DMS79 (cell line): Measurements from ENCODE around the gene TMEM80.
"Not testable (repeated sequence)": the region's sequence is repeated elsewhere in the genome, so short reads cannot be mapped to it uniquely, and the experiment has no call there.

Source experiments
- DNase-seq: peaks from one replicate; lab custom pipeline; 2025; lab: John Stamatoyannopoulos, UW

TMEM80 gene

DNA sequence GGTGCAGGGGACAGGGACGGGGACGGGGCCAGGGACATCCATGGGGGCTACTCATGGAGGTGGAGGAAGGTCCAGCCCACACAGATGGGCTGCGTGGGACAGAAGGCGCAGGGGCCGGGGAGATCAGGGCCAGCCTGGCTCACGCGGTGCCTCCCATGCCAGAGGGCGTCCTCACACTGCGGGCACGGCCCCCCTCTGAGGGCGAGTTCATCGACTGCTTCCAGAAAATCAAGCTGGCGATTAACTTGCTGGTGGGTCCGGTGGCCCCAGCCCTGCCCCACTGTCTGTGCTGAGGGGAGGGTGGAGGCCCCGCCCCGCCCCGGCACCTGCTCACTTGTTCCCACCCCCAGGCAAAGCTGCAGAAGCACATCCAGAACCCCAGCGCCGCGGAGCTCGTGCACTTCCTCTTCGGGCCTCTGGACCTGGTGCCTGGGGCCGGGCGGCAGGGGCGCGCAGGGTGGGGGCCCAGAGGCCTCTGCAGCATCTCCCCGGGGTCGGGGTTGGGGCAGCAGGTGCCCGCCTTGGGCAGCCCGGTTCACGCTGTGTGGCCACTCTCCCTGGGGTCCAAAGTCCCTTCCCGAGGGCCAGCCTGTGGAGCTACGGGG is 26.2 kb downstream of the TMEM80 start:
- no peak for DNase-seq

DNA sequence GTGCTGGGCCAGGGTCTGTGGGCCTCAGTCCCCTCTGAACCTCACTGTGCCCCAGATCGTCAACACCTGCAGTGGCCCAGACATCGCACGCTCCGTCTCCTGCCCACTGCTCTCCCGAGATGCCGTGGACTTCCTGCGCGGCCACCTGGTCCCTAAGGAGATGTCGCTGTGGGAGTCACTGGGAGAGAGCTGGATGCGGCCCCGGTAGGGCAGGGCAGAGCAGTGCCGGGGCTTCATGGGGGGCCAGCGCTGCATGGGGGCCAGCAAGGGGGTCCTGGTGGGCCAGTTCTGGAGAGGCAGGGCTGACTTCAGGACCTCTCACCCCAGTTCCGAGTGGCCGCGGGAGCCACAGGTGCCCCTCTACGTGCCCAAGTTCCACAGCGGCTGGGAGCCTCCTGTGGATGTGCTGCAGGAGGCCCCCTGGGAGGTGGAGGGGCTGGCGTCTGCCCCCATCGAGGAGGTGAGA is 26.8 kb downstream of the TMEM80 start:
- no peak for DNase-seq

DNA sequence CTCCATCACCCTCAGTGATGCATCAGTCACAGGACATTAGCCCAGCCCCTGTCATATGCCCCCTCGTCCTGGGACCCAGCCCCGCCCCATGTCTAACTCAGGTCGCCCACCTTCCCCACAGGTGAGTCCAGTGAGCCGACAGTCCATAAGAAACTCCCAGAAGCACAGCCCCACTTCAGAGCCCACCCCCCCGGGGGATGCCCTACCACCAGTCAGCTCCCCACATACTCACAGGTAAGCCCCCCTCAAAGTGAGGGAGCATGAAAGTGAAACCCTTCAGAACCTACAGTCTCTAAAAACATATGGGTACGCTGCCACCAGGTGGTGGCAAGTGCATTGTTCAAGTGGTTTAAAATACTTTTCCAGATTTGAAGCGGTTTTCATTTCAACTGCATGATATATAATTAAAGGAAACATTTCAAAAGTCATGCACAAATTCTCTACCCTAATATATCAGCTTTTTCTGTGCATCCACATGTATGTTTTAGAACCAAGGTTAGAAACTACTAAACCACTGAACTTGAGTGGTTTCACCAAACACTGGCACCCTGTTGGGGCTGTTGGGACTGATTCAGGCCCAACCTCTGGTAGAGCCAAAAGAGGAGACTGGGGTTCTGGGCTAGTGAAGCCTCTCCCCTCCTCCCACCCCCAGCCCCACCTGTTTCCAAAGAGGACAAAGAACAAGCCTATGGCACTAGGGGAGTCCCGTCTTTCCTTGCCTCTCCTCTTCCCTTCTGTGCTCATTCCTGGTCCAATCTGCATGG is 27.7 kb downstream of the TMEM80 start:
- no peak for DNase-seq

DNA sequence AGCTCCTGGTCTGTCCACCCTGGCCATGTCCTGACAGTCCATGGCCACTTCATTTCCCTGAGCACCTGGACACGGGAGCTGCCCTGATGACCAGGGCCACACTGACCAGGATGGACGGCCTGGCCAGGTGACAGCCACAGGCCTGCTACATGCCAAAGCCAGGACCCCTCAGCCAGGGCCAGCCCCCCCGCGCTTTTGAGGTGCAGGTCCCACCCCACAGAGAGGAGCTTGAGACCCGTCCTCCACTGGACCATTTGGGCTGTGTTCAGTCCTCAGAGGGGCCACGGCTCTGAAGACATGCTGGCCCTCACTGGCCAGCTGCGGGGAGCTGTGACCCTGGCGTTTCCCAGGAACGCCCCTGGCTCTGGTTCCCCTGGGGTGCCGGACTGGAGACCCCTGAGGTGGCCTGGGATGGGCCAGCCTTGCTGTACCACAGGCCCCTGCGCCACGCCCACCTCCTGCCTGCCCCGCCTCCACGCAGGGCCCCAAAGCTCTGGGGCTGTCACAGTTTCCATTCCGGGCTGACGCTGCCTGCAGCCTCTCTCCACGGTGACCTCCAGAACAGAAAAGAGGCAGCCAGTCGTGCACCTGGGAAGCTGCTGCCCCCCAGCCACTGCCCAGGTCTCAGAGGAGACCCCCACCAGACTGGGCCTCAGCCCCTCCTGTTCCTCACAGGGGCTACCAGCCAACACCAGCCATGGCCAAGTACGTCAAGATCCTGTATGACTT is 28.6 kb downstream of the TMEM80 start:
- DNase-seq, result no peak

DNA sequence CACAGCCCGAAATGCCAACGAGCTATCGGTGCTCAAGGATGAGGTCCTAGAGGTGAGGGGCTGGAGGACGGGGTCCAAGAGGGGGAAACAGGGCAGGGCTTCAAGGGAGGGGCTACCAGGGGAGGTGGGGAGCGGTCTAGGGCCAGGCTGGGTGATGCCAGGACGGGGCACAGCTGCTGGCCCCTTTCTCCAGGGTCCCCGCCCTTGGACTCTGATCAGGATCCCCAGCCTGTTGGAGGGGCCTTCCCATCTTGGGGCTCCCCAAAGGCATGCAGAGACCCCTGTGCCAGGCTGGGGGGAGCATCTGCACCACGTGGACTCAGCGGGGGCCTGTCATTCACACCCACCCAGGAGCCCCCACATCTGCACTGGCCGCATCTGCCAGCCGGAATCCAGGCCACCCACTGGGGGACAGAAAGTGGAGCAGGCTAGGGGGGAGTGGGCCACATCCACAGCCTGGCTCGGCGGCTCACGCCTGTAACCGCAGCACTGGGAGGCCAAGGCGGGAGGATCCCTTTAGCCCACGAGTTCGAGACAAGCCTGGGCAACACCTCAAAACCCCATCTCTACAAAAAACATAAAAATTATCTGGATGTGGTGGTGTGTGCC is 29.3 kb downstream of the TMEM80 start:
- DNase-seq, result no peak

DNA sequence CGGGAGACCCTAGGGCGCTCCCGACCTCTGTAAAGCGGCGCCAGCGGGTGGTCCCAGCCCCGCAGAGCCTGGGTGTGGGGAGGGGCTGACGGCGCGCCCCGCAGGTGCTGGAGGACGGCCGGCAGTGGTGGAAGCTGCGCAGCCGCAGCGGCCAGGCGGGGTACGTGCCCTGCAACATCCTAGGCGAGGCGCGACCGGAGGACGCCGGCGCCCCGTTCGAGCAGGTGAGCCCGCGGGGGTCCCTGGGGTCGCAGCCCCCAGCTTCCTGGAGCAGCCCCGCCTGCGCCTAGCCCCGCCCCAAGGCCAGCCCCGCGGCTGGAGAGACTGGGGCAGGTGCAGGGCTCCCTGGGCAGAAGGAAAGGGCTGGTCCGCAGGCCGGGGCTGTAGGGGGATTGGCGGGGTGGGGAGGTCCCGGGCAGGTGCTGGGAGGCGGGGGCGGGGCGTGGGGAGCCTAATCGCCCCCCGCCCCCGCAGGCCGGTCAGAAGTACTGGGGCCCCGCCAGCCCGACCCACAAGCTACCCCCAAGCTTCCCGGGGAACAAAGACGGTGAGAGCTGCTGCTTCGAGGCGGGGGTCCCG is 30.1 kb downstream of the TMEM80 start:
- DNase-seq, result no peak

DNA sequence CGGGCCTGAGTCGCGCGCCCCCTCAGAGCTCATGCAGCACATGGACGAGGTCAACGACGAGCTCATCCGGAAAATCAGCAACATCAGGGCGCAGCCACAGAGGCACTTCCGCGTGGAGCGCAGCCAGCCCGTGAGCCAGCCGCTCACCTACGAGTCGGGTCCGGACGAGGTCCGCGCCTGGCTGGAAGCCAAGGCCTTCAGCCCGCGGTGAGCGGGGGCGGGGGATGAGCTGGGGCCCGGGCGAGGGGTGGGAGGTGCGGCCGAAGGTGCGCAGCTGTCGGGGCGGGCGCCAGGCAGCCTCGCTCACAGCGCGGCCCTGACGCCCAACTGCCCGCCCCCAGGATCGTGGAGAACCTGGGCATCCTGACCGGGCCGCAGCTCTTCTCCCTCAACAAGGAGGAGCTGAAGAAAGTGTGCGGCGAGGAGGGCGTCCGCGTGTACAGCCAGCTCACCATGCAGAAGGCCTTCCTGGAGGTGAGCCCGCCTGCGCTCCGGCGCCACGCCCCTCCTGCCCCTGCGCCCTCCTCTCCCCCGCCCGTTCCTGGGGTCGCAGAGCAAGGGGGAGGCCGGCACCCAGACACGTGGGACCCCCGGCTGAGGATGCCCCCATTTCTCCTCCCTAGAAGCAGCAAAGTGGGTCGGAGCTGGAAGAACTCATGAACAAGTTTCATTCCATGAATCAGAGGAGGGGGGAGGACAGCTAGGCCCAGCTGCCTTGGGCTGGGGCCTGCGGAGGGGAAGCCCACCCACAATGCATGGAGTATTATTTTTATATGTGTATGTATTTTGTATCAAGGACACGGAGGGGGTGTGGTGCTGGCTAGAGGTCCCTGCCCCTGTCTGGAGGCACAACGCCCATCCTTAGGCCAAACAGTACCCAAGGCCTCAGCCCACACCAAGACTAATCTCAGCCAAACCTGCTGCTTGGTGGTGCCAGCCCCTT is 30.9 kb downstream of the TMEM80 start:
- peak; percentile 20 for DNase-seq

DNA sequence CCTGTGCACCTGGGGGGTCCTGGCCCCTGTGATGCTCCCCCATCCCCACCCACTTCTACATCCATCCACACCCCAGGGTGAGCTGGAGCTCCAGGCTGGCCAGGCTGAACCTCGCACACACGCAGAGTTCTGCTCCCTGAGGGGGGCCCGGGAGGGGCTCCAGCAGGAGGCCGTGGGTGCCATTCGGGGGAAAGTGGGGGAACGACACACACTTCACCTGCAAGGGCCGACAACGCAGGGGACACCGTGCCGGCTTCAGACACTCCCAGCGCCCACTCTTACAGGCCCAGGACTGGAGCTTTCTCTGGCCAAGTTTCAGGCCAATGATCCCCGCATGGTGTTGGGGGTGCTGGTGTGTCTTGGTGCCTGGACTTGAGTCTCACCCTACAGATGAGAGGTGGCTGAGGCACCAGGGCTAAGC is 31.7 kb downstream of the TMEM80 start:
- no peak for DNase-seq

DNA sequence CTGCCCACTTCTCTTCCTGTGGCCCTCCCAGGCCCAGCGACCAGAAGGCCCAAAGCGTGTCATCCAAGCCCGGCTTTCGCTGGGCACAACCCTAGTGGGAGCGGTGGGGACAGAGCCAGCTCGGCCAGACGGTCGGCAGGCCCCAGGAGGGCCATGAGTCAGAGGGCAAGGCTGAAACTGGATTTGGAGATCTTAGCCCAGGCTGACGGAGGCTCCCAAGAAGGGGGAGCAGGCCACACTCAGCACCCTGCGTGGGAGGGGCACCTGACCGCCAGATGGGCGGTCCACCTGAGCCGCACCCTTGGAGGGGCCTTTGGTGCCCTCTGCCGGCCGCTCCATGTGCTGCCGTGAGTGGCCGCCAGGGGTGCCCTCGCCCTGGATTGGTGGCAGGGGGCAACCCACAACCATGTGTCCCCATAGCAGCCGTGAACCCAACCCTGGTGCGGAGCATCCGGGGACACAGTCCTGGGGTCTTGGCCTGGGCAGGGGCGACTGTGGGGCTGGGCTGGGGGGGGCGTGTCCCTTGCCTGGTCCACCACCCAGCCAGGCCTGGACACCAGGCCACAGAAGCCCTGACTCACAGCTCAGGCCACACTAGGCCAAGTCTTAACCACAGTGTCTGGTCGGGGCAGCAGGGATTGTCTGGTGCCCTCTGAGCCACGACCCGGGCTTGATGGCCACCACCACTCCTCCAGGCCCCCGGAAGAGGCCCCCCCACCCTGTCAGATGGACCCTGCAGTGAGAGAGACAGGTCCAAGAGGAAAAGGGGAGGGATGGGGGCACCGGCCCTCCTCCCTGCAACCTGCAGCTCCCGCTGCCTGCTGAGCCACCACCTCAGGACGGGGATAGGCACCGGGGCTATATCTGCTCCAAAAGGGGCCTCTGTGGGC is 32.5 kb downstream of the TMEM80 start:
- peak; percentile 12 for DNase-seq

DNA sequence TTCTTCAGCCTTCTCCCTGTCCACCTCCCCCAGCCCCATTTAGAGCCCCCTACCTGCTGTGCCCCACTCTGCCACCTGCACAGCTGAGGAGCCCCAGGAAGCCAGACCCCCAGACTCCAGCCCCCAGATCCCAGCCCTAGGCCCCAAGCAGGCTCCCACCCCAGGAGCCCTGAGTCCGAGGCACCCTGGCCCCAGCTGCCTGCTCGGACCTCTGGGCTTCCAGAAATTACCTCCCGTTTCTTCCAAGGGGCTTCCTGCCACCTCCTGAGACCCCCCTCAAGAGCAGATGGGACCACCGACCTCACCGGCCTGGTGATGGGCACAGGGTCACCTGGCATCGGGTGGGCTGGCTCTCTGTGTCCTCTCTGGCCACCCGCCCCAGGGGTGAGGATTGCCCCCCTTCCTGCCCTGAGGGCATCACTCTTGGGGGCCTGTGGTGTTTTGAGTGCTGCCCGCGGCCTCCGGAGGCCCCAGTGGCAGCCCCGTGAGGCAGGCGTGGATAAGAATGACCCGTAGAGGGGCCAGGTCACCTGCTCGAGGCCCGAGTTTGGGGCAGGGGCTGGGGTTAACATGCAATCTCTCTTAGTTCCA is 33.4 kb downstream of the TMEM80 start:
- DNase-seq, result no peak

DNA sequence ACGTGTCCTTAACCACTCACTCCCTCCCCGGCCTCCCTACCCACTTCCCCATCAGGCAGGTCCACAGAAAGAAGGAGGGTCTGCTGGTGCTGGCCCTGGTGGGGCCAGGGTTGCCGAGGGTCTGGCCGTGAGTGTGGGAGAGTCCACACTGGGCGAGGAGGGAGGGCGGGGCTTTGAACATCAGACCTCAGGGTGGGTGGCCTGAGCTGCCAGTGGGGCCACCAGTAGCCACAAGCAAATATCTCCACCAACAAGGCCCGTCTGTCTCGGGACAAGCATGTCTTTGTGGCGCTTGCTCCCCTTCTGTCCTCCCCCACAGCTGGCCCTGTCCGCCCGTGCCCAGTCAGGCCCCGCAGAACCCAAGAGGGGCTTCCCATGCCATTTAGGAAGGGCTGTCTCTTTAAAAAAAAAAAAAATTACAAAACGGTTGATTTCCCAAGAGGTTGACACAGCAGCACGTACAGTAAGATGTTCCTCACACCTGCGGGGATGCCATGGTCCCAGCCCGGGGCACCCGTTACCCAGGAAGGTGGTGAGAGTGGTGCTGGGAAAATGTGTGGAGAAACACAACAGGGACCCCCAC is 34.0 kb downstream of the TMEM80 start:
- DNase-seq, result no peak

DNA sequence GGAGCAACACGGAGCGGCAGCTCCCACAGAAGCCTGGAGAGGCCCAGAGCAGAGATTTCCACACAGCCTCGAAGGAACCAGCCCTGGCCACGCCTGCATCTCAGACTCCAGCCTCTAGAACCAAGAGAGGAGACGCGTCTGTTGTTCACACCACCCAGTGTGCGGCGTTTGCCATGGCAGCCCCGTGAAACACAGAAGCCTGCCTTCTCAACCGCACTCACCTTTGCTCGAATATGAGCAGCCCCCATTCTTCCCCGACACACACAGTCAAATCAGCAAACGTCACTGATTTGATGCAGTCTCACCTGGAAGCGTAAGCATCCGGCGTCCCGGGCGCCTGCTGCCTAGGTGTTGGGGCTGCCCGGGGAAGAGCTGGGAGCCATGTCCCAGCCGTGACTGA is 37.5 kb downstream of the TMEM80 start:
- DNase-seq, result no peak

DNA sequence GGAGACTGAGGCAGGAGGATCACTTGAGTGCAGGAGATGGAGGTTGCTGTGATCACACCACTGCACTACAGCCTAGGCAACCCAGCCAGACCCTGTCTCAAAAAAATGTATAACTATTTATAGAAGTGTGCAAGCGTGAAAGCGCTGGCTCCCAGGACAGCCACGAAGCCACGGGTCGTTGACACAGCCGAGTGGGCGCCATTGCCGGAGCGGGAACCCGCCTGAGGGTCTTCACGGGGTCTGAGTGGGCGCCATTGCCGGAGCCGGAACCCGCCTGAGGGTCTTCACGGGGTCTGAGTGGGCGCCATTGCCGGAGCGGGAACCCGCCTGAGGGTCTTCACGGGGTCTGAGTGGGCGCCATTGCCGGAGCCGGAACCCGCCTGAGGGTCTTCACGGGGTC is 38.9 kb downstream of the TMEM80 start:
- not testable (repeated sequence) for DNase-seq

DNA sequence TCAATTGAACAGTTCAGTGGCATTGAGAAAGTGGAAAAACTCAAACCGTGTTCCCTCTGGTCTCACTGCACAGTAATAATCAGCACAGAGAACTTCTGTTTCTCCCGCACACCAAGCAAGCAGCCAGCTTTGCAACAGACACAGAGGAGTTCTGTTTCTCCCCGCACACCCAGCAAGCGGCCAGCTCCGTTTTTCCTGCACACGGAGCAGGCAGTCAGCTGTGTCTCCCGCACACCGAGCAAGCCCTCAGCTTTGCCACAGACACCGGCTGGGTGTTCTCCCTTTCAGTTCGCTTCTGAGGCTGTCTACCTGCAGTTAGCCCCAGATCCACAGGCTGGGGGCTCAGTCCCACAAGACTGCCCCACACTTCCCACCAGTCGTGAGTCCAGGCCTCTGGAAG is 41.8 kb downstream of the TMEM80 start:
- DNase-seq, result no peak

DNA sequence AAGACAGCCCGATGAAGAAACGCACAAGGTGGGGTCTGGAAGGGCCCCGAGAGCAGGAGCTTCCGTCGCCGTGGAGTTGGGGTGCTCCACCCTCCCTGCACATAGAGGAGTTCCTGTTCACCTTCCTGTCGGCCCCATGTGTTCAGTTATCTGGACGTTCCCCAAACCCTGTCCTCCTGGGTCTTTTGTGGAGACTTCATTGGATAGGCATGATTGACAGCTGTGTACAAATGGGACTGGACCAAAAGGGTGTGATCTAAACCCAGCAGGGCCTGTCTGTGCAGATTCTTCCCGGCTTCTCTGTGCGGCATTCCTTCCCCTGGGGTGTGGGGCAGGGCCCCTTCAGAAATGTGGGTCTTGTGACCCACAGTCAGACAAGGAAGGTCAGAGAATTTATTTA is 42.3 kb downstream of the TMEM80 start:
- not testable (repeated sequence) for DNase-seq

DNA sequence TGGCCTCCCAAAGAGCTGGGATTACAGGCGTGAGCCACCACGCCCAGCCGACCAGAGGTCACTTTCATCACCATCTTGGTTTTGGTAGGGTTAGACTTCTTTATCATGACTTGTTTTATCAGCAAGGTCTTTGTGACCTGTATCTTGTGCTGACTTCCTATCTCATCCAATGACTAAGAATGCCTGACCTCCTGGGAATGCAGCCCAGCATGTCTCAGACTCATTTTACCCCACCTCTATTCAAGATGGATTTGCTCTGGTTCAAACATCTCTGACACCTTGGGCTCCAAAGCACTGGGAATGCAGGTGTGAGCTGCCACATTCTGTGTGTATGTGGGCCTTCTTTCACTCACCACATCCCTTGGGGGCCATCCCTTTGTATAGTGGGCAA is 46.5 kb downstream of the TMEM80 start:
- DNase-seq, result no peak

DNA sequence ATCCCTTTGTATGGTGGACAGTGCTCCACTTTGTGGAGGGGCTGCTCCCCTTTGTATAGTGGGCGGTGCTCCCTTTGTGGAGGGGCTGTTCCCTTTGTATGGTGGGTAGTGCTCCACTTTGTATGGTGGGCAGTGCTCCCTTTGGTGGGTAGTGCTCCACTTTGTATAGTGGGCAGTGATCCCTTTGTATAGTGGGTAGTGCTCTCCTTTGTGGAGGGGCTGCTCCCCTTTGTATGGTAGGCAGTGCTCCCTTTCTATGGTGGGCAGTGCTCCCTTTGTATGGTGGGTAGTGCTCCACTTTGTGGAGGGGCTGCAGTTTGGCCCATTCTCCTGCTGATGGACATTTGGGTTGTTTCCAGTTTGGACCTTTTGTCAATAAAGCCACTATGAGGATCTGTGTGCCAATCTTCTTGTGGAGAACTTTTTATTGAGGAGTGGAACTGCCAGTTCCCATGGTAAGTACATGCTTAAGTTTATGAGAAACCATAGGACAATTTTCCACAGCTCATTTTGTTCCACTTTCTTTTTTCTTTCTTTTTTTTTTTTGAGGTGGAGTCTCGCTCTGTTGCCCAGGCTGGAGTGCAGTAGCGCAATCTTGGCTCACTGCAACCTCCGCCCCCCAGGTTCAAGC is 47.1 kb downstream of the TMEM80 start:
- DNase-seq, result no peak

DNA sequence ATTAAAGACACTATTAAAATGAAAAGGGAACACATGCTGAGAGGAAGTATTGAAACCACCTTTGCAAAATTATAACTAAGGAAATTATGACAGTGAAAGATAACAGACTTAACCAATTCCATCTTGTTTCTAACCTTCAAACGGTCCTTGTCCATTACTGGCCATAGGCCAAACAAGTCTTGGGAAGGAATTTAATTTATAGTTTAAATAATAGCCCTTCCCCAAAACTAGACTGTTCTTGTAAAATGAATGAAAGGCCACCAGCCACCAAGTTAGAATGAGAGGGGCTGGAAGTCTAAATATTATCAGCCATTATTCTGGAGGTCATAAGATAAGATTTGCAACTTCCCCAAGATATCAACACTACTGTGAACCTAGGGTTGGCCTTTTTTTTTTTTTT is 49.8 kb downstream of the TMEM80 start:
- no peak for DNase-seq
